HEK293 (cell line): Measurements from ENCODE around the gene MCIDAS.
A peak's percentile ranks its signal among the peaks of the same experiment; 100 is the strongest.

Experiments used
- GFI1B ChIP-seq: fragments of 450-650 bp; formaldehyde crosslinking; IDR thresholded peaks from 2 replicates; pipeline ENCODE4 v1.5.1; 2016; ENCODE audit warnings: missing biosample characterization, missing genetic modification characterization
- GLI4 ChIP-seq: fragments of 450-650 bp; formaldehyde crosslinking; IDR thresholded peaks from 2 replicates; pipeline ENCODE4 v1.5.1; 2016; ENCODE audit warnings: missing biosample characterization, missing genetic modification characterization
- HOXC10 ChIP-seq: sonication (generic); formaldehyde crosslinking; IDR thresholded peaks from 2 replicates; pipeline ENCODE4 v1.8.1; 2023; ENCODE audit warnings: mild to moderate bottlenecking, missing genetic modification reagents
- KLF8 ChIP-seq: fragments of 450-650 bp; formaldehyde crosslinking; IDR thresholded peaks from 2 replicates; pipeline ENCODE4 v1.5.1; 2016; ENCODE audit warnings: missing biosample characterization, missing genetic modification characterization
- PRDM1 ChIP-seq: fragments of 450-650 bp; formaldehyde crosslinking; IDR thresholded peaks from 2 replicates; pipeline ENCODE4; 2016; ENCODE audit warnings: missing biosample characterization, missing genetic modification characterization
- PRDM10 ChIP-seq: fragments of 450-650 bp; formaldehyde crosslinking; IDR thresholded peaks from 2 replicates; pipeline ENCODE4 v1.5.1; 2016; ENCODE audit warnings: missing biosample characterization, missing genetic modification characterization
- RBAK ChIP-seq: fragments of 450-650 bp; formaldehyde crosslinking; IDR thresholded peaks from 2 replicates; pipeline ENCODE4 v1.5.1; 2016; ENCODE audit warnings: missing biosample characterization, missing genetic modification characterization
- SCRT1 ChIP-seq: fragments of 450-650 bp; formaldehyde crosslinking; IDR thresholded peaks from 2 replicates; pipeline ENCODE4 v1.5.1; 2016; ENCODE audit warnings: missing biosample characterization, missing genetic modification characterization, borderline replicate concordance
- ZBTB6 ChIP-seq: fragments of 450-650 bp; formaldehyde crosslinking; IDR thresholded peaks from 2 replicates; pipeline ENCODE4 v1.5.1; 2017; ENCODE audit warnings: missing biosample characterization, missing genetic modification characterization
- ZBTB8A ChIP-seq: fragments of 450-650 bp; formaldehyde crosslinking; IDR thresholded peaks from 2 replicates; pipeline ENCODE4 v1.5.1; 2016; ENCODE audit warnings: missing biosample characterization, missing genetic modification characterization
- ZFHX2 ChIP-seq: fragments of 450-650 bp; formaldehyde crosslinking; conservative IDR thresholded peaks from 2 replicates; pipeline ENCODE4 v1.5.1; 2016; ENCODE audit warnings: missing biosample characterization, missing genetic modification characterization
- ZNF132 ChIP-seq: fragments of 450-650 bp; formaldehyde crosslinking; IDR thresholded peaks from 2 replicates; pipeline ENCODE4 v1.5.1; 2017; ENCODE audit warnings: missing biosample characterization, missing genetic modification characterization, borderline replicate concordance
- ZNF157 ChIP-seq: fragments of 450-650 bp; formaldehyde crosslinking; IDR thresholded peaks from 2 replicates; pipeline ENCODE4 v1.5.1; 2016; ENCODE audit warnings: missing biosample characterization, missing genetic modification characterization
- ZNF16 ChIP-seq: fragments of 450-650 bp; formaldehyde crosslinking; IDR thresholded peaks from 2 replicates; pipeline ENCODE4 v1.5.1; 2016; ENCODE audit warnings: low read depth, missing biosample characterization, missing genetic modification characterization
- ZNF174 ChIP-seq: fragments of 450-650 bp; formaldehyde crosslinking; IDR thresholded peaks from 2 replicates; pipeline ENCODE4 v1.5.0; 2017; ENCODE audit warnings: missing biosample characterization, mild to moderate bottlenecking, missing genetic modification characterization
- ZNF175 ChIP-seq: fragments of 450-650 bp; formaldehyde crosslinking; IDR thresholded peaks from 2 replicates; pipeline ENCODE4 v1.5.1; 2016; ENCODE audit warnings: missing biosample characterization, missing genetic modification characterization
- ZNF223 ChIP-seq: fragments of 450-650 bp; formaldehyde crosslinking; IDR thresholded peaks from 2 replicates; pipeline ENCODE4 v1.5.1; 2016; ENCODE audit warnings: missing biosample characterization, missing genetic modification characterization
- ZNF23 ChIP-seq: fragments of 450-650 bp; formaldehyde crosslinking; IDR thresholded peaks from 2 replicates; pipeline ENCODE4 v1.5.1; 2016; ENCODE audit warnings: missing biosample characterization, missing genetic modification characterization, borderline replicate concordance
- ZNF266 ChIP-seq: fragments of 450-650 bp; formaldehyde crosslinking; IDR thresholded peaks from 2 replicates; pipeline ENCODE4 v1.5.1; 2016; ENCODE audit warnings: missing biosample characterization, missing genetic modification characterization, low read depth
- ZNF274 ChIP-seq, 2 experiments: fragments of 200-500 bp in 1 of 2; fragments of 450-650 bp in 1 of 2; sonication (Bioruptor generic) in 1 of 2; formaldehyde crosslinking in 1 of 2; IDR thresholded peaks; 2 replicates each; pipeline versions ENCODE4 v1.5.1 to v1.6.1; 2014 to 2016; ENCODE audit warnings: borderline replicate concordance in 1 of 2, inconsistent platforms in 1 of 2, low read length in 1 of 2, missing biosample characterization in 1 of 2, missing genetic modification characterization in 1 of 2
- ZNF324 ChIP-seq: fragments of 450-650 bp; formaldehyde crosslinking; IDR thresholded peaks from 2 replicates; pipeline ENCODE4 v1.5.1; 2016; ENCODE audit warnings: missing biosample characterization, missing genetic modification characterization
- ZNF433 ChIP-seq: fragments of 450-650 bp; formaldehyde crosslinking; IDR thresholded peaks from 2 replicates; pipeline ENCODE4 v1.5.1; 2016; ENCODE audit warnings: missing biosample characterization, missing genetic modification characterization, low read depth
- ZNF449 ChIP-seq: fragments of 450-650 bp; formaldehyde crosslinking; IDR thresholded peaks from 2 replicates; pipeline ENCODE4 v1.5.1; 2017; ENCODE audit warnings: missing biosample characterization, mild to moderate bottlenecking, missing genetic modification characterization, moderate library complexity
- ZNF530 ChIP-seq: fragments of 450-650 bp; formaldehyde crosslinking; IDR thresholded peaks from 2 replicates; pipeline ENCODE4 v1.5.1; 2016; ENCODE audit warnings: low read depth, missing biosample characterization, missing genetic modification characterization
- ZNF544 ChIP-seq: fragments of 450-650 bp; formaldehyde crosslinking; IDR thresholded peaks from 2 replicates; pipeline ENCODE4 v1.5.0; 2017; ENCODE audit warnings: missing biosample characterization, missing genetic modification characterization
- ZNF558 ChIP-seq: fragments of 450-650 bp; formaldehyde crosslinking; IDR thresholded peaks from 2 replicates; pipeline ENCODE4 v1.5.1; 2016; ENCODE audit warnings: missing biosample characterization, missing genetic modification characterization
- ZNF600 ChIP-seq: fragments of 450-650 bp; formaldehyde crosslinking; IDR thresholded peaks from 2 replicates; pipeline ENCODE4 v1.5.1; 2016; ENCODE audit warnings: missing biosample characterization, missing genetic modification characterization
- ZNF621 ChIP-seq: fragments of 450-650 bp; formaldehyde crosslinking; IDR thresholded peaks from 2 replicates; pipeline ENCODE4 v1.5.1; 2017; ENCODE audit warnings: missing biosample characterization, missing genetic modification characterization
- ZNF830 ChIP-seq: fragments of 450-650 bp; IDR thresholded peaks from 2 replicates; pipeline ENCODE4 v1.5.0; 2018; ENCODE audit warnings: missing biosample characterization, missing genetic modification characterization, low read depth, mild to moderate bottlenecking, moderate library complexity
- ZNF837 ChIP-seq: fragments of 450-650 bp; formaldehyde crosslinking; IDR thresholded peaks from 2 replicates; pipeline ENCODE4 v1.5.1; 2016; ENCODE audit warnings: missing biosample characterization, missing genetic modification characterization
- ZSCAN23 ChIP-seq: fragments of 450-650 bp; formaldehyde crosslinking; IDR thresholded peaks from 2 replicates; pipeline ENCODE4 v1.5.1; 2016; ENCODE audit warnings: missing biosample characterization, missing genetic modification characterization
- ZSCAN30 ChIP-seq: fragments of 450-650 bp; IDR thresholded peaks from 2 replicates; pipeline ENCODE4 v1.5.1; 2018; ENCODE audit warnings: missing biosample characterization, mild to moderate bottlenecking, missing genetic modification characterization, moderate library complexity
- TF ChIP-seq, protein P1 (sequence below): fragments of 450-650 bp; formaldehyde crosslinking; IDR thresholded peaks from 2 replicates; pipeline ENCODE4 v1.5.1; 2017; ENCODE audit warnings: missing biosample characterization, missing genetic modification characterization

Gene MCIDAS

GRCh38 chr5:55226027-55226933 lies 835 bp downstream of the MCIDAS start (continued):
- TF ChIP-seq, protein P1, sequence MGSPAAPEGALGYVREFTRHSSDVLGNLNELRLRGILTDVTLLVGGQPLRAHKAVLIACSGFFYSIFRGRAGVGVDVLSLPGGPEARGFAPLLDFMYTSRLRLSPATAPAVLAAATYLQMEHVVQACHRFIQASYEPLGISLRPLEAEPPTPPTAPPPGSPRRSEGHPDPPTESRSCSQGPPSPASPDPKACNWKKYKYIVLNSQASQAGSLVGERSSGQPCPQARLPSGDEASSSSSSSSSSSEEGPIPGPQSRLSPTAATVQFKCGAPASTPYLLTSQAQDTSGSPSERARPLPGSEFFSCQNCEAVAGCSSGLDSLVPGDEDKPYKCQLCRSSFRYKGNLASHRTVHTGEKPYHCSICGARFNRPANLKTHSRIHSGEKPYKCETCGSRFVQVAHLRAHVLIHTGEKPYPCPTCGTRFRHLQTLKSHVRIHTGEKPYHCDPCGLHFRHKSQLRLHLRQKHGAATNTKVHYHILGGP (tag by site-specific recombination), result no peak
- TF ChIP-seq ZBTB8A (tag by site-specific recombination) (no peak; the same call in none of the 2 replicates), ZBTB6 (peak; percentile 55), ZNF274 (IDR thresholded peaks at IDR 0.05; ENCODE audit: low read length) (no peak), ZNF274 (tag by site-specific recombination; IDR thresholded peaks at IDR 0.05; ENCODE audit: borderline replicate concordance) (no peak), ZNF433 (no peak), ZNF23 (no peak), ZNF558 (no peak), ZNF174 (tag by site-specific recombination) (no peak), ZNF324 (tag by site-specific recombination) (peak; percentile 92), HOXC10 (CRISPR knock-in tag) (no peak), RBAK (tag by site-specific recombination) (no peak), ZNF837 (tag by site-specific recombination) (peak; percentile 77; the same call in 1 of the 2 replicates), ZNF16 (tag by site-specific recombination) (0 out of 2 replicates have a peak, but pooled peaks have one; percentile 8), ZNF449 (tag by site-specific recombination) (0 out of 2 replicates have a peak, but pooled peaks have one; percentile 9), ZNF157 (no peak), ZNF600 (tag by site-specific recombination) (no peak), SCRT1 (tag by site-specific recombination) (peak; percentile 86), ZNF621 (tag by site-specific recombination) (no peak), PRDM10 (tag by site-specific recombination) (peak; percentile 88), ZNF132 (tag by site-specific recombination) (no peak), ZNF830 (tag by site-specific recombination) (no peak), ZSCAN30 (tag by site-specific recombination) (peak; percentile 89), ZNF544 (tag by site-specific recombination) (no peak), GLI4 (tag by site-specific recombination) (0 out of 2 replicates have a peak, but pooled peaks have one; percentile 86), GFI1B (tag by site-specific recombination) (no peak), PRDM1 (tag by site-specific recombination) (no peak), ZNF175 (tag by site-specific recombination) (no peak), ZNF266 (no peak), ZSCAN23 (no peak), KLF8 (no peak), ZNF223 (tag by site-specific recombination) (no peak), ZFHX2 (no peak), ZNF530 (no peak)
